Neural progenitor cell (in vitro differentiated cells): ENCODE data around the gene KRT9. TPM values are rescaled to one million over a fixed set of nuclear protein-coding genes. Genes with fewer than 3 reads are reported as not detected.

ENCODE experiments used
- DNase-seq: peaks from one replicate; pipeline ENCODE4 v3.0.0-alpha.2; 2016; ENCODE audit warnings: low spot score
- H2AFZ ChIP-seq: fragments of 200-600 bp; sonication (generic); replicated peaks from 2 replicates; pipeline ENCODE4 v1.6.1; 2016; ENCODE audit warnings: antibody characterized with exemption
- H3F3A ChIP-seq: fragments of 200-600 bp; sonication (generic); 2 replicates; pipeline ENCODE4 v1.6.1; 2016; ENCODE audit warnings: antibody characterized with exemption, low read depth
- H3K27ac ChIP-seq: fragments of 200-600 bp; sonication (generic); 2 replicates; pipeline ENCODE4 v1.5.1; 2016; ENCODE audit warnings: mild to moderate bottlenecking
- H3K27me3 ChIP-seq: fragments of 200-600 bp; sonication (generic); 2 replicates; pipeline ENCODE4 v1.6.1; 2016; ENCODE audit warnings: mild to moderate bottlenecking, moderate library complexity
- H3K36me3 ChIP-seq: fragments of 200-600 bp; sonication (generic); 2 replicates; pipeline ENCODE4 v1.5.1; 2016
- H3K4me1 ChIP-seq: fragments of 200-600 bp; sonication (generic); 2 replicates; pipeline ENCODE4 v1.6.1; 2016; ENCODE audit warnings: mixed run types
- H3K4me2 ChIP-seq: fragments of 200-600 bp; sonication (generic); 2 replicates; pipeline ENCODE4 v1.6.1; 2016
- H3K4me3 ChIP-seq: fragments of 200-600 bp; sonication (generic); 2 replicates; pipeline ENCODE4 v1.5.1; 2016
- H3K79me2 ChIP-seq: fragments of 200-600 bp; sonication (generic); 2 replicates; pipeline ENCODE4 v1.6.1; 2016; ENCODE audit warnings: low read depth
- H3K9ac ChIP-seq: fragments of 200-600 bp; sonication (generic); 2 replicates; pipeline ENCODE4 v1.6.1; 2016
- H3K9me3 ChIP-seq: fragments of 200-600 bp; sonication (generic); 2 replicates; pipeline ENCODE4 v1.5.1; 2016; ENCODE audit warnings: low read depth
- H4K20me1 ChIP-seq: fragments of 200-600 bp; sonication (generic); 2 replicates; pipeline ENCODE4 v1.6.1; 2016; ENCODE audit warnings: low read depth
- H3K27ac Mint-ChIP-seq: 3 replicates; pipeline ENCODE4 v1.8.0; 2021; ENCODE audit warnings: mixed read lengths
- H3K27me3 Mint-ChIP-seq: 2 replicates; pipeline ENCODE4 v1.8.0; 2022; ENCODE audit warnings: low read depth, mild to moderate bottlenecking, inconsistent platforms, moderate library complexity, mixed read lengths; ENCODE audit not compliant: insufficient read depth
- H3K36me3 Mint-ChIP-seq: 3 replicates; pipeline ENCODE4 v1.8.0; 2021; ENCODE audit warnings: mixed read lengths
- H3K4me1 Mint-ChIP-seq: 3 replicates; pipeline ENCODE4 v1.8.0; 2021; ENCODE audit warnings: mixed read lengths
- H3K4me3 Mint-ChIP-seq: 3 replicates; pipeline ENCODE4 v1.8.0; 2021; ENCODE audit warnings: mild to moderate bottlenecking, moderate library complexity, mixed read lengths
- H3K9me3 Mint-ChIP-seq: 3 replicates; pipeline ENCODE4 v1.8.0; 2020; ENCODE audit warnings: mixed read lengths
- EZH2 ChIP-seq: fragments of 200-600 bp; sonication (generic); IDR thresholded peaks from 2 replicates; pipeline ENCODE4 v1.6.1; 2017; ENCODE audit warnings: antibody characterized with exemption, mild to moderate bottlenecking, moderate library complexity
- EZH2phosphoT487 ChIP-seq: fragments of 200-600 bp; sonication (generic); IDR thresholded peaks from 2 replicates; pipeline ENCODE4 v1.6.1; 2017; ENCODE audit warnings: antibody characterized with exemption
- total RNA-seq: library from RNA; depleted of rRNA; stranded (reverse); fragments of >200 nt; gene quantifications from 2 replicates; pipeline ENCODE4 v1.2.3, GENCODE V29; 2015; ENCODE audit warnings: low replicate concordance
- TF ChIP-seq, protein P1 (sequence below): fragments of 200-600 bp; sonication (generic); IDR thresholded peaks from 2 replicates; pipeline ENCODE4 v1.5.1; 2017; ENCODE audit warnings: antibody characterized with exemption, mild to moderate bottlenecking

KRT9 gene
- total RNA-seq, 1 donor from 2014 or later: not detected

GRCh38 chr17:41532947-41533570 lies 38.8 kb downstream of the KRT9 start:
- Histone ChIP-seq H3K36me3 (no peaks in the 10 kb centered on the region), H3F3A (peaks cover 17% of the 10 kb centered on the region), H3K79me2 (peaks cover under 1% of the 10 kb centered on the region), H3K4me3 (no peak overlapping the region), H3K27me3 (no peaks in the 10 kb centered on the region), H3K4me2 (no peak overlapping the region), H4K20me1 (no peaks in the 10 kb centered on the region), H3K4me1 (peaks cover 11% of the 10 kb centered on the region), H3K9ac (no peak overlapping the region), H2AFZ (no peak overlapping the region), H3K9me3 (no peaks in the 10 kb centered on the region), H3K27ac (no peak overlapping the region)
- Mint-ChIP-seq H3K36me3 (no peaks in the 10 kb centered on the region), H3K27me3 (peaks cover 31% of the 10 kb centered on the region), H3K27ac (no peak overlapping the region), H3K4me3 (no peak overlapping the region), H3K4me1 (peaks cover 13% of the 10 kb centered on the region), H3K9me3 (no peaks in the 10 kb centered on the region)
- DNase-seq: no peak
- TF ChIP-seq EZH2 (no peak), EZH2phosphoT487 (no peak)
- TF ChIP-seq, protein P1, sequence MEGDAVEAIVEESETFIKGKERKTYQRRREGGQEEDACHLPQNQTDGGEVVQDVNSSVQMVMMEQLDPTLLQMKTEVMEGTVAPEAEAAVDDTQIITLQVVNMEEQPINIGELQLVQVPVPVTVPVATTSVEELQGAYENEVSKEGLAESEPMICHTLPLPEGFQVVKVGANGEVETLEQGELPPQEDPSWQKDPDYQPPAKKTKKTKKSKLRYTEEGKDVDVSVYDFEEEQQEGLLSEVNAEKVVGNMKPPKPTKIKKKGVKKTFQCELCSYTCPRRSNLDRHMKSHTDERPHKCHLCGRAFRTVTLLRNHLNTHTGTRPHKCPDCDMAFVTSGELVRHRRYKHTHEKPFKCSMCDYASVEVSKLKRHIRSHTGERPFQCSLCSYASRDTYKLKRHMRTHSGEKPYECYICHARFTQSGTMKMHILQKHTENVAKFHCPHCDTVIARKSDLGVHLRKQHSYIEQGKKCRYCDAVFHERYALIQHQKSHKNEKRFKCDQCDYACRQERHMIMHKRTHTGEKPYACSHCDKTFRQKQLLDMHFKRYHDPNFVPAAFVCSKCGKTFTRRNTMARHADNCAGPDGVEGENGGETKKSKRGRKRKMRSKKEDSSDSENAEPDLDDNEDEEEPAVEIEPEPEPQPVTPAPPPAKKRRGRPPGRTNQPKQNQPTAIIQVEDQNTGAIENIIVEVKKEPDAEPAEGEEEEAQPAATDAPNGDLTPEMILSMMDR: no peak

GRCh38 chr17:41531993-41532392 lies 39.9 kb downstream of the KRT9 start:
- DNase-seq: no peak
- H3K36me3 ChIP-seq: no peaks in the 10 kb centered on the region
- no peaks in the 10 kb centered on the region for H3K9me3 Mint-ChIP-seq
- peaks cover 37% of the 10 kb centered on the region for H3K27me3 Mint-ChIP-seq
- peaks cover 13% of the 10 kb centered on the region for H3K4me1 Mint-ChIP-seq
- no peaks in the 10 kb centered on the region for H3K9me3 ChIP-seq
- no peak for TF ChIP-seq EZH2phosphoT487
- no peak for TF ChIP-seq EZH2
- H4K20me1 ChIP-seq: peaks cover 7% of the 10 kb centered on the region
- H3K27ac ChIP-seq: no peak overlapping the region
- no peak overlapping the region for H3K9ac ChIP-seq
- H3K79me2 ChIP-seq: peaks cover 11% of the 10 kb centered on the region
- no peak overlapping the region for H3K4me2 ChIP-seq
- H3K36me3 Mint-ChIP-seq: no peaks in the 10 kb centered on the region
- H3F3A ChIP-seq: peaks cover 17% of the 10 kb centered on the region
- H3K27me3 ChIP-seq: no peaks in the 10 kb centered on the region
- H3K4me1 ChIP-seq: peaks cover 11% of the 10 kb centered on the region
- H2AFZ ChIP-seq: no peak overlapping the region
- H3K4me3 Mint-ChIP-seq: no peak overlapping the region
- H3K27ac Mint-ChIP-seq: peak overlapping the region; percentile 57
- H3K4me3 ChIP-seq: no peak overlapping the region

- H3K4me3 ChIP-seq: no peak overlapping the region
- H2AFZ ChIP-seq: no peak overlapping the region
- Mint-ChIP-seq H3K27me3 (peaks cover 50% of the 10 kb centered on the region), H3K9me3 (peaks cover 2% of the 10 kb centered on the region), H3K4me3 (no peak overlapping the region), H3K36me3 (no peaks in the 10 kb centered on the region), H3K27ac (no peak overlapping the region), H3K4me1 (peaks cover 13% of the 10 kb centered on the region)
- H3K27ac ChIP-seq: no peak overlapping the region
- no peaks in the 10 kb centered on the region for H3K27me3 ChIP-seq
- H4K20me1 ChIP-seq: peaks cover 23% of the 10 kb centered on the region
- H3K4me1 ChIP-seq: peaks cover 15% of the 10 kb centered on the region
- no peaks in the 10 kb centered on the region for H3K9me3 ChIP-seq
- no peak overlapping the region for H3K9ac ChIP-seq
- H3K79me2 ChIP-seq: peaks cover 28% of the 10 kb centered on the region
- TF ChIP-seq EZH2: no peak
- TF ChIP-seq, protein P1: no peak
- no peak for TF ChIP-seq EZH2phosphoT487
- H3F3A ChIP-seq: peaks cover 17% of the 10 kb centered on the region
- DNase-seq: no peak
- no peak overlapping the region for H3K4me2 ChIP-seq
- no peaks in the 10 kb centered on the region for H3K36me3 ChIP-seq
Measured at GRCh38 chr17:41530062-41531048, 41.5 kb downstream of the KRT9 start.
